ENCODE data around the gene KRTAP10-1. TPM values are rescaled to one million over a fixed set of nuclear protein-coding genes. Genes with fewer than 3 reads are reported as not detected.

The KRTAP10-1 gene
- total RNA-seq, 1 donor from 2014 or later, result not detected

DNA sequence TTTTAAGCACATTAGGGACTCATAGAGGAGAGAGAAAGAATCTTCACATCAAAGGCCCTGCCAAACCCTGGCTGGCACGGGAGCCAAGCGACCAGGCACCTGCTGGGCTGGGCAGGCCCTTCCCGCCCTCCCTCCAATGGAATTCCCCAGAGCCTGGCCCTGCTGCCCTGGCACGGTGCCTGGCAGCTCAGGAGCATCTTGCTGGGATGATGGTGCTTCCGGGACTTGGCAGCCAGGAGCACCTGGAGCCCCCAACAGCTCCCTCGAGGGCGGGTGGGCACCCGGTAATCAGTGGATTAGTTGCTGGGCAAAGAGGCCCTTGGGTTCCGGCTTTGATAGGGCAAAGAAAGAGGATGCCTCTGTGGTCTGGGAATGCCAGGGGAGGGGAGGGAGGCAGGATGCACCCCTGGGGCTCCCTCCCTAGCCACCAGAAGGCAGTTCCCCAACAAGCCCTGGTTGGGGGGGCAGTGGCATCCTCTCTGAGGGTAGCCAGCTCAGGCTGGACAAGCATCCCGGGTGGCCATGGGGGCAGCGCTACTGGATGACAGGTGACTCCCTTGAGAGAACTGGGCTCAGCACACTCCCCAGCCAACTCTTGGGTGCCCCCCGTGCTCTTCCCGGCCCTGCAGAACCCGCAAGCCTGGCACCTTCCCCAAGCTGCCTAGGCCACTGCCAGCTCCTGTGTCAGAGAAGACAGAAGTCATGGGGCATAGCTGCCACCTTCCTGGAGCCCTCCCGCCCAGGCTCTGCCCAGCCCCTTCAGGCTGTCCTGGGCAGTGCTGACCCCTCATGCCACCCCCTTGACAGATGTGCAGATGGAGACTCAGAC lies 26.4 kb downstream of the KRTAP10-1 start:
- no peak overlapping the region for H3K4me3 Mint-ChIP-seq (ENCODE audit: unreplicated experiment)
- TF ChIP-seq, protein P1, sequence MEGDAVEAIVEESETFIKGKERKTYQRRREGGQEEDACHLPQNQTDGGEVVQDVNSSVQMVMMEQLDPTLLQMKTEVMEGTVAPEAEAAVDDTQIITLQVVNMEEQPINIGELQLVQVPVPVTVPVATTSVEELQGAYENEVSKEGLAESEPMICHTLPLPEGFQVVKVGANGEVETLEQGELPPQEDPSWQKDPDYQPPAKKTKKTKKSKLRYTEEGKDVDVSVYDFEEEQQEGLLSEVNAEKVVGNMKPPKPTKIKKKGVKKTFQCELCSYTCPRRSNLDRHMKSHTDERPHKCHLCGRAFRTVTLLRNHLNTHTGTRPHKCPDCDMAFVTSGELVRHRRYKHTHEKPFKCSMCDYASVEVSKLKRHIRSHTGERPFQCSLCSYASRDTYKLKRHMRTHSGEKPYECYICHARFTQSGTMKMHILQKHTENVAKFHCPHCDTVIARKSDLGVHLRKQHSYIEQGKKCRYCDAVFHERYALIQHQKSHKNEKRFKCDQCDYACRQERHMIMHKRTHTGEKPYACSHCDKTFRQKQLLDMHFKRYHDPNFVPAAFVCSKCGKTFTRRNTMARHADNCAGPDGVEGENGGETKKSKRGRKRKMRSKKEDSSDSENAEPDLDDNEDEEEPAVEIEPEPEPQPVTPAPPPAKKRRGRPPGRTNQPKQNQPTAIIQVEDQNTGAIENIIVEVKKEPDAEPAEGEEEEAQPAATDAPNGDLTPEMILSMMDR (IDR thresholded peaks at IDR 0.05), result no peak
- no peak overlapping the region for H3K27ac Mint-ChIP-seq (ENCODE audit: unreplicated experiment)
- no peaks in the 10 kb centered on the region for H3K36me3 Mint-ChIP-seq (ENCODE audit: unreplicated experiment)
- DNase-seq (ENCODE audit: extremely low spot score, unreplicated experiment), result no peak
- H3K27me3 Mint-ChIP-seq (ENCODE audit: unreplicated experiment), result peaks cover 4% of the 10 kb centered on the region
- H3K4me1 Mint-ChIP-seq (ENCODE audit: unreplicated experiment), result no peaks in the 10 kb centered on the region
- H3K9me3 Mint-ChIP-seq (ENCODE audit: unreplicated experiment), result no peaks in the 10 kb centered on the region

DNA sequence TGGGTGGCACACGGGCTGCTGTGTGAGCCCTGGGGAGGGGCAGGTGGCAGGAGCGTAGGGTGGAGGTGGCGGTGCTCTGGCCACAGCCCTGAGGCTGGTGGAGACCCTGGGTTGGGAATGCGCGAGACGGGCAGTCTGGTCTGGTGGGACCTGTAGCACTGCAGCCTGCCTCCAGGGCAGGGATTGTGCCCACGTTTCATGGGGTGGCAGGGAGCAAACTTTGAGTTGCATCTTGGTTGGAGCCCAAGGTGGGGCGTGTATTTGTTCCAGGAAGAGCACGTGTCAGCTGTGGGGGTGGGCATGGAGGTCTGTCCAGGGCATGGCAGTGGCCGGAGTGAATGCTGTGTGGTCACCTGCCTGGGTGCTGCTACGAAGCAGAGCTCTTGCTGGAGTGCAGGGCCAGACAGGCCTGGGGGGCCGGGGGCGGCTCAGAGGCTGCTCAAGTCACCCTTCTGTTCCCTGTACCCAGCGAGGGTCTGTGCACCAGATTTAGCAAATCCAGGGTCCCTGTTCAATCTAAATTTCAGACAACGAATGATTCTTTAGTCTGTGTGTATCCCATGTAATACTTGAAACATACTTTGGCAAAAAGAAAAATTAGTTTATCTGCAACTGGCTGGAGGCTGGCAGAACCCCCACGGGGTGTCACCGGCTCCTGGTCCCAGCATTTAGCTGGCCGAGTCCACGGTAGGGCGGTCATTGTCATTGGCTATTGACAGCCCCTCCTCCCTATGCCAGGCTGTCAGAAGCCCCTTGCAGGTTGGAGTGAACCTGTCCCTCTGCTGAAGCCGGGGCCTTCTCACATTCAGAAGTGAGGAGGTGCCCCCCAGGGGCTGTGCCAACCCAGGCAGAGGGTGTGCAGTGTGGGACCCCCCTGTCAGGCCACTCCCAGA lies 27.3 kb downstream of the KRTAP10-1 start:
- Mint-ChIP-seq H3K4me1 (ENCODE audit: unreplicated experiment) (no peaks in the 10 kb centered on the region), H3K9me3 (ENCODE audit: unreplicated experiment) (no peaks in the 10 kb centered on the region), H3K36me3 (ENCODE audit: unreplicated experiment) (no peaks in the 10 kb centered on the region), H3K27me3 (ENCODE audit: unreplicated experiment) (peaks cover 4% of the 10 kb centered on the region), H3K4me3 (ENCODE audit: unreplicated experiment) (no peak overlapping the region), H3K27ac (ENCODE audit: unreplicated experiment) (no peak overlapping the region)
- DNase-seq (ENCODE audit: extremely low spot score, unreplicated experiment), result no peak
- TF ChIP-seq, protein P1 (IDR thresholded peaks at IDR 0.05), result no peak

DNA sequence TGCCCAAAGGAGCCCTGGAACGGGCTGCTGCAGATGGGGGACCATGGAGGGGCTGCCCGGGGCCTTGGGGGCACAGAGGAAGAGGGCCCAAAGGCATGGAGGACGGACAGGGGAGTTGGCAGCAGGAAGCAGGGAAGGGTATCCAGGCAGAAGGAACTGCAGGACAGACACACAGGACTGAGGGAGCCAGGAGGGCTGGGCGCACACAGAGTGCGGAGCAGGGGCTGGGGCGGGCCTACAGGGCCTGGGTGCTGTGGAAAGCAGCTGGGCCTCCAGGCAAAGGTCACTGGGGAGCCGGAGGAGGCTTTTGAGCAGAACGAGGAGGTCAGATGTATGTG lies 28.1 kb downstream of the KRTAP10-1 start:
- DNase-seq (ENCODE audit: extremely low spot score, unreplicated experiment), result no peak

DNA sequence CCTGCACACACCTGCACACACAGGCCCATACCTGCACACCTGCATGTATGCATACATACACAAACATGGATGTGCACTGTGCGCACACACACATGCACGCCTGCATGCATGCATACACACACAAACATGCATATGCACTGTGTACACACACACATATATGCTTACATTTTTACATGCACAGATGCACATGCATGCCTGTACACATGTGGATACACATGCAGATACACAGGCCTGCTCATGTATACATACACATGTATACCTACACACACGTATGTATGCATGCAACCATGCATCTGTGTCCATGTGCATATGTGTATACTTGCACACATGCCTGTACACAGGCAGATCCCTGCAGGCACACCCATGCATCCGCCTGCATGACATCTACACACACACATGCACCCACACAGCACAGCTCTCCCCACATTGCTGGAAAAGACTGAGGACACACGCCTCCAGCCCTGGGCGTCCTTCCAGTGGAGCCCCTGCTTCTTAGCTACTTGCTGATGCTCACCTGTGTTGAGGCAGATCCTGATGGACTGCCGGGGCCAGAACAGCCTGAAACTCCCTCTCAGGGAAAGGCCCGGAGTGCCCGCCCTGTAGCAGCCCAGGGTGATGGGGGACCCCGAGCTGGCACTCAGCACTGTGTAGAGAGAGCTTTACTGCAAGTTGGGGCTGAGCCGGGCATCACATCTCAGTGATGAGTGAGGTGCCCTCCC lies 28.6 kb downstream of the KRTAP10-1 start:
- TF ChIP-seq, protein P1 (IDR thresholded peaks at IDR 0.05), result no peak
- no peaks in the 10 kb centered on the region for H3K36me3 Mint-ChIP-seq (ENCODE audit: unreplicated experiment)
- DNase-seq (ENCODE audit: extremely low spot score, unreplicated experiment), result no peak
- peaks cover 5% of the 10 kb centered on the region for H3K27me3 Mint-ChIP-seq (ENCODE audit: unreplicated experiment)
- no peaks in the 10 kb centered on the region for H3K4me1 Mint-ChIP-seq (ENCODE audit: unreplicated experiment)
- no peak overlapping the region for H3K27ac Mint-ChIP-seq (ENCODE audit: unreplicated experiment)
- H3K4me3 Mint-ChIP-seq (ENCODE audit: unreplicated experiment), result no peak overlapping the region
- no peaks in the 10 kb centered on the region for H3K9me3 Mint-ChIP-seq (ENCODE audit: unreplicated experiment)

More for the DNA sequence above, 28.1 kb downstream of the KRTAP10-1 start:
- Mint-ChIP-seq H3K27me3 (ENCODE audit: unreplicated experiment) (peaks cover 4% of the 10 kb centered on the region), H3K4me3 (ENCODE audit: unreplicated experiment) (no peak overlapping the region), H3K27ac (ENCODE audit: unreplicated experiment) (no peak overlapping the region), H3K4me1 (ENCODE audit: unreplicated experiment) (no peaks in the 10 kb centered on the region), H3K9me3 (ENCODE audit: unreplicated experiment) (no peaks in the 10 kb centered on the region), H3K36me3 (ENCODE audit: unreplicated experiment) (no peaks in the 10 kb centered on the region)
- TF ChIP-seq, protein P1 (IDR thresholded peaks at IDR 0.05), result no peak
